Activated T-helper 1 cell treated with anti-CD3 and anti-CD28 coated beads, Interleukin-12 subunit alpha, Interleukin-12 subunit beta, Interleukin-2, Interleukin-4 antibody, amounts not matched to agents 30 ng/mL and 10 ng/mL and 1 ng/mL, durations not matched to agents 14 hours and 24 hours and 36 hours (primary cell): ENCODE measurements around the gene PIH1D2. TPM values are rescaled to one million over a fixed set of nuclear protein-coding genes. Genes with fewer than 3 reads are reported as not detected.
"Not testable (repeated sequence)": the region's sequence is repeated elsewhere in the genome, so short reads cannot be mapped to it uniquely, and the experiment has no call there.

Experiments used
- DNase-seq: peaks from one replicate; pipeline ENCODE4 v3.0.0; 2021; ENCODE audit warnings: low spot score
- H3K27ac Mint-ChIP-seq: one replicate; pipeline ENCODE4 v1.8.0; 2021; ENCODE audit warnings: mild to moderate bottlenecking, mixed read lengths
- H3K27me3 Mint-ChIP-seq: one replicate; pipeline ENCODE4 v1.8.0; 2022; ENCODE audit warnings: mild to moderate bottlenecking, moderate library complexity, mixed read lengths; ENCODE audit not compliant: insufficient read depth
- H3K36me3 Mint-ChIP-seq: one replicate; pipeline ENCODE4 v1.8.0; 2021; ENCODE audit warnings: low read depth, mixed read lengths
- H3K4me1 Mint-ChIP-seq: one replicate; pipeline ENCODE4 v1.8.0; 2021; ENCODE audit warnings: low read depth, mixed read lengths
- H3K4me3 Mint-ChIP-seq: one replicate; pipeline ENCODE4 v1.8.0; 2021; ENCODE audit warnings: mild to moderate bottlenecking, moderate library complexity, mixed read lengths
- H3K9me3 Mint-ChIP-seq: one replicate; pipeline ENCODE4 v1.8.0; 2021; ENCODE audit warnings: mixed read lengths
- intact Hi-C: fragments of 100-400 bp; cut with micrococcal nuclease; formaldehyde crosslinking; loops from one replicate; pipeline ENCODE4 v1.15.1; 2024
- total RNA-seq: library from RNA; stranded (reverse); gene quantifications from 2 replicates; pipeline ENCODE4 v1.2.3, GENCODE V29; 2022

Gene PIH1D2
- total RNA-seq, 1 donor from 2014 or later, result 0.49 TPM

- H3K27me3 Mint-ChIP-seq, intact Hi-C loops, H3K27ac Mint-ChIP-seq, DNase-seq, H3K4me3 Mint-ChIP-seq, H3K9me3 Mint-ChIP-seq: not testable (repeated sequence)
- peaks cover 57% of the 10 kb centered on the region for H3K36me3 Mint-ChIP-seq
- peaks cover 21% of the 10 kb centered on the region for H3K4me1 Mint-ChIP-seq
These were observed 27.2 kb downstream of the PIH1D2 start for GRCh38 chr11:112046647-112047046.

GRCh38 chr11:112044961-112045360, 28.9 kb downstream of the PIH1D2 start:
- H3K4me3 Mint-ChIP-seq, result no peak overlapping the region
- H3K36me3 Mint-ChIP-seq, result peaks cover 53% of the 10 kb centered on the region
- no peaks in the 10 kb centered on the region for H3K9me3 Mint-ChIP-seq
- DNase-seq, result no peak
- H3K27ac Mint-ChIP-seq, result no peak overlapping the region
- no peaks in the 10 kb centered on the region for H3K27me3 Mint-ChIP-seq
- peaks cover 18% of the 10 kb centered on the region for H3K4me1 Mint-ChIP-seq
- intact Hi-C loops, result no loop called here

- no peaks in the 10 kb centered on the region for H3K9me3 Mint-ChIP-seq
- intact Hi-C loops, result no loop called here
These were observed 30.9 kb downstream of the PIH1D2 start for GRCh38 chr11:112042961-112043304.

DNA sequence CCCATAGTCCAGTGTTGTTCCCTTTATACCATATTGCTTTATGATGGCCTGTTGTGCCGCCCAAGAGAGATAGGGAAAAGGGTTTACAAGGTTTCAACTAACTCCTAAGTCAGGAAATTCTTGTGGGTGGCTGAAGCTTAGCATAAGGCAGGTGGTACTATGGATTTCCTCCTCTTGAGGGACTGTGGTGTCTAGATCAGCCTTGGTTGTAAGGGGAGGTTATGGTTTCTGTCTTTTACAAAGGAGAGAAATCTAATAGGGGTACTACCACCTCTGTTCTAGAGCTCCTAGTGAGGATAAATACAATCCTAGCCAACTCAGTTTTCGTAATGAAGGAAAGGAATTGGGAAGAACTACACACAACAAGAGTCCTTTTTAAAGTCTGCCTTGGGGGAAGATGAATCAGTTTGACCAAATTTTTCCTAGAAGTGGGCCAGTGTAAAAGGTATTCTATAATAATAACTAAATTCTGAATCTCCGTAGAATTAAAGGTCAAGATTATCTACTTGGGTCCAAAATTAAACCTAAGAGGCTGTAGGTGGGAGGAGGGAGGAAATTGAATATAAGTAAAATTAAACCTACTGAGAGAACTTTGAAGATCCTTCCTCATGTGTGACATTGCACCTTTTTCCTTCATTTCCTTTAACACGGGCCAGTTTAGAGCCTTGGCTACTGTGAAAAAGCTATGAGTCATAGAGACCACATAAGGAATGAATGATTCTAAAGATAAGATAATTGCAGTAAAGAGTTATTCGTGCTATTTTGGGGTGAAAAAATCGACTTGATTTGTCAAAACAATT, 31.5 kb downstream of the PIH1D2 start:
- DNase-seq, result no peak
- Mint-ChIP-seq H3K4me3 (no peak overlapping the region), H3K27me3 (no peaks in the 10 kb centered on the region), H3K4me1 (peaks cover 14% of the 10 kb centered on the region), H3K36me3 (peaks cover 57% of the 10 kb centered on the region), H3K9me3 (no peaks in the 10 kb centered on the region), H3K27ac (no peak overlapping the region)
- intact Hi-C loops, result no loop called here

More at GRCh38 chr11:112042961-112043304, 30.9 kb downstream of the PIH1D2 start:
- Mint-ChIP-seq H3K4me3 (no peak overlapping the region), H3K4me1 (peaks cover 14% of the 10 kb centered on the region), H3K27ac (no peak overlapping the region), H3K36me3 (peaks cover 55% of the 10 kb centered on the region), H3K27me3 (no peaks in the 10 kb centered on the region)
- no peak for DNase-seq

GRCh38 chr11:112037527-112037926, 36.3 kb downstream of the PIH1D2 start:
- H3K9me3 Mint-ChIP-seq, result no peaks in the 10 kb centered on the region
- no peak overlapping the region for H3K27ac Mint-ChIP-seq
- DNase-seq, result no peak
- intact Hi-C loops, result no loop called here
- H3K27me3 Mint-ChIP-seq, result no peaks in the 10 kb centered on the region
- peaks cover 44% of the 10 kb centered on the region for H3K36me3 Mint-ChIP-seq
- peaks cover 10% of the 10 kb centered on the region for H3K4me1 Mint-ChIP-seq
- H3K4me3 Mint-ChIP-seq, result no peak overlapping the region

DNA sequence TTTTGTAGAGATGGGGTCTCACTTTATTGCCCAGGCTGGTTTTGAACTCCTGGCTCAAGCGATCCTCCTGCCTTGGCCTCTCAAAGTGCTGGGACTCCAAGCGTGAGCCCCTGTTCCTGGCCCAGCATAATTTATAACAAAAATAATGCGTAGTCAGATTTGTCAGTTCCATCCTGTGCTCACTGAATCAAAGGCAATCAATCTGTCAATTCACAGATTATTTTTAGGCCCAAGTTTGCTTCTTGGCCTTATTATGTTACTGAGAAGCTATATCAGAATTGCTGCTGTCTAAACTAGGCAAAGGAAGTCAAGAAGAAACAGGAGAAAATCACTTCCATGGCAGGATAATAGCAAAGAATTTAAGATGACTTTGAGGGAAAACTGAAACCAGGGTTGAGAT, 39.9 kb downstream of the PIH1D2 start:
- H3K27me3 Mint-ChIP-seq, result no peaks in the 10 kb centered on the region
- peaks cover 40% of the 10 kb centered on the region for H3K36me3 Mint-ChIP-seq
- no peaks in the 10 kb centered on the region for H3K9me3 Mint-ChIP-seq
- intact Hi-C loops, result no loop called here
- H3K4me1 Mint-ChIP-seq, result peaks cover 4% of the 10 kb centered on the region
- DNase-seq, result no peak
- H3K27ac Mint-ChIP-seq, result no peak overlapping the region
- no peak overlapping the region for H3K4me3 Mint-ChIP-seq

GRCh38 chr11:112029460-112029859, 44.4 kb downstream of the PIH1D2 start:
- Mint-ChIP-seq H3K4me3 (no peak overlapping the region), H3K27me3 (no peaks in the 10 kb centered on the region), H3K4me1 (peaks cover 11% of the 10 kb centered on the region), H3K9me3 (no peaks in the 10 kb centered on the region), H3K27ac (no peak overlapping the region), H3K36me3 (peaks cover 34% of the 10 kb centered on the region)
- DNase-seq, result no peak
- intact Hi-C loops, result loop anchor here (5.0 kb wide), 1 partner anchor 262 kb away; the partner anchor contains the start of gene PPP2R1B

- not testable (repeated sequence) for H3K27ac Mint-ChIP-seq, H3K27me3 Mint-ChIP-seq, DNase-seq, H3K4me3 Mint-ChIP-seq, H3K9me3 Mint-ChIP-seq
- peaks cover 18% of the 10 kb centered on the region for H3K4me1 Mint-ChIP-seq
- intact Hi-C loops, result loop anchor here (5.0 kb wide), 1 partner anchor 260 kb away; the partner anchor contains the start of gene PPP2R1B
- H3K36me3 Mint-ChIP-seq, result peaks cover 31% of the 10 kb centered on the region
These were observed 46.9 kb downstream of the PIH1D2 start for GRCh38 chr11:112026784-112027410.

DNA sequence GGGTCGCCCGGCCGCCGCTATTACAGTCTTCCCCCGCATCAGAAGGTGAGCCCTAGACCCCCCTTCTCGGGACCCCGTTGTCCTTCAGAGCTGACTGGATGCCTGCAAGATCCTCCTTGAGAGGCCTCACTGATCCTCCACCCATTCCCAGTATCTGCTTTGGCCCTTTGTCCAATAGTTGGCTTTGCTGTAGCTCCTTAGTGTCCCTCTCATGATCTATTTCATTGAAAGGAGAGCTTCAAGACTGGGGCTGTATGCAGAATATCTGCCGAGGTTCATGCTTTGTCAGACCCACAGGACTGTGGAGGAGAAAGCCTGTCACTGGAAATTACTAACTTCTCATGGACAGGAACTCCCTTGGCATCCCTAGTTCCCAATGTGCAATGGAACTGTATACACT, 48.1 kb downstream of the PIH1D2 start:
- no peak for DNase-seq
- Mint-ChIP-seq H3K9me3 (no peaks in the 10 kb centered on the region), H3K4me3 (peak overlapping the region; percentile 95), H3K27me3 (no peaks in the 10 kb centered on the region), H3K27ac (peak overlapping the region; percentile 100), H3K36me3 (peaks cover 31% of the 10 kb centered on the region), H3K4me1 (peaks cover 18% of the 10 kb centered on the region)
- intact Hi-C loops, result loop anchor here (1.0 to 5.0 kb wide), 8 partner anchors 49 to 258 kb away; partner anchors contain the start of genes ALG9, CFAP68, FDXACB1 and NKAPD1

- Mint-ChIP-seq H3K36me3 (peaks cover 33% of the 10 kb centered on the region), H3K27ac (peak within 1 kb of the TSS; percentile 100), H3K9me3 (no peaks in the 10 kb centered on the region), H3K4me1 (peaks cover 14% of the 10 kb centered on the region), H3K27me3 (no peaks in the 10 kb centered on the region), H3K4me3 (peak within 1 kb of the TSS; percentile 95)
- DNase-seq, result peak; percentile 80
- intact Hi-C loops, result loop anchor here (1.0 to 5.0 kb wide), 9 partner anchors 49 to 258 kb away; partner anchors contain the start of genes ALG9, CFAP68, FDXACB1 and NKAPD1
These were observed 48.8 kb downstream of the PIH1D2 start, which contains the start of gene DLAT for GRCh38 chr11:112024773-112025678. Gene DLAT, plus strand, starts transcription at chr11:112025408. Its CDS starts 65 bp downstream, at chr11:112025473.

GRCh38 chr11:112024178-112024772, 49.5 kb downstream of the PIH1D2 start:
- intact Hi-C loops, result loop anchor here (1.0 to 2.0 kb wide), 3 partner anchors 153 to 257 kb away; partner anchors contain the start of genes ALG9 and PTS
- H3K27me3 Mint-ChIP-seq, result no peaks in the 10 kb centered on the region
- H3K9me3 Mint-ChIP-seq, result no peaks in the 10 kb centered on the region
- H3K36me3 Mint-ChIP-seq, result peaks cover 26% of the 10 kb centered on the region
- peaks cover 14% of the 10 kb centered on the region for H3K4me1 Mint-ChIP-seq
- no peak for DNase-seq
- H3K27ac Mint-ChIP-seq, result peak overlapping the region; percentile 100
- H3K4me3 Mint-ChIP-seq, result peak overlapping the region; percentile 95

DNA sequence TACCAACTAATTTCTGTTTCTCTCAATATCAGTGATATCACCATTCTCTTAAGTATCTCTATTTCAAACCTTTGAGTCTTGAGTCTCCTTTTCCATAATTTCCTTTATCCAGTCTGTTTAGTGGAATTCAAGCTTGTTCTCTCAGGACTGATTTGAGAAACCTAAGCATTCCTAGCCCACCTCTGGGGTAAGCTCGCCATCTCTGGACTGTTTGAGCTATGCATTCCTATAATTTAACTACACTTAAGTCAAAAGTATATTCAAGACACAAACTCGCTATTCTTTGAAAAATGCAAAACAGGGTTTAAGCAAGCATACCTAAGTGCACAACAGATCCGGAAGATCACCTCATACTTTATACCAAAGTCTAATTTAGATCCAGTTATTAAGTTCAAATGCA, 50.7 kb downstream of the PIH1D2 start:
- Mint-ChIP-seq H3K27me3 (no peaks in the 10 kb centered on the region), H3K4me1 (peaks cover 14% of the 10 kb centered on the region), H3K36me3 (peaks cover 16% of the 10 kb centered on the region), H3K4me3 (peak overlapping the region; percentile 11), H3K27ac (no peak overlapping the region), H3K9me3 (no peaks in the 10 kb centered on the region)
- DNase-seq, result no peak
- intact Hi-C loops, result no loop called here
